CD4-positive, alpha-beta T cell treated with Interleukin-2 at 100 ng/mL for 4 hours (primary cell): ENCODE results near the gene TAX1BP1.
A peak's percentile ranks its signal among the peaks of the same experiment; 100 is the strongest.

ENCODE experiments used
- DNase-seq: peaks from one replicate; pipeline ENCODE4 v3.0.0-alpha.2; 2020; ENCODE audit warnings: low spot score

TAX1BP1 gene

GRCh38 chr7:27739909-27740448 is at the start of gene TAX1BP1:
TAX1BP1 (plus strand) TSS chr7:27740162; CDS start chr7:27748525, 8,363 bp downstream.
- DNase-seq: peak; percentile 94

- no peak for DNase-seq
These were observed 49.3 kb upstream of the TAX1BP1 start for GRCh38 chr7:27690649-27691048.

GRCh38 chr7:27693794-27694193 is 46.2 kb upstream of the TAX1BP1 start:
- DNase-seq: no peak

GRCh38 chr7:27695096-27695495 is 44.9 kb upstream of the TAX1BP1 start:
- no peak for DNase-seq

- peak; percentile 3 for DNase-seq
These were observed 42.0 kb upstream of the TAX1BP1 start for GRCh38 chr7:27697861-27698430.

GRCh38 chr7:27699751-27700150 is 40.2 kb upstream of the TAX1BP1 start:
- DNase-seq: no peak

GRCh38 chr7:27700501-27700900 is 39.5 kb upstream of the TAX1BP1 start:
- no peak for DNase-seq

- no peak for DNase-seq
These were observed 36.8 kb upstream of the TAX1BP1 start for GRCh38 chr7:27703181-27703580.

GRCh38 chr7:27704422-27705199 is 35.4 kb upstream of the TAX1BP1 start:
- DNase-seq: no peak

- DNase-seq: no peak
These were observed 34.8 kb upstream of the TAX1BP1 start for GRCh38 chr7:27705200-27705594.

- DNase-seq: no peak
These were observed 31.5 kb upstream of the TAX1BP1 start for GRCh38 chr7:27708485-27708884.

GRCh38 chr7:27709137-27710075 is 30.6 kb upstream of the TAX1BP1 start:
- no peak for DNase-seq

- no peak for DNase-seq
These were observed 27.7 kb upstream of the TAX1BP1 start for GRCh38 chr7:27712217-27712616.

GRCh38 chr7:27714831-27715444 is 25.0 kb upstream of the TAX1BP1 start:
- no peak for DNase-seq

GRCh38 chr7:27723085-27723484 is 16.9 kb upstream of the TAX1BP1 start:
- no peak for DNase-seq

GRCh38 chr7:27727058-27727457 is 12.9 kb upstream of the TAX1BP1 start:
- DNase-seq: no peak

GRCh38 chr7:27730112-27730511 is 9.8 kb upstream of the TAX1BP1 start:
- DNase-seq: no peak

GRCh38 chr7:27734583-27734982 is 5.4 kb upstream of the TAX1BP1 start:
- no peak for DNase-seq

- no peak for DNase-seq
These were observed 4.8 kb upstream of the TAX1BP1 start for GRCh38 chr7:27735165-27735564.

- no peak for DNase-seq
These were observed 4.1 kb upstream of the TAX1BP1 start for GRCh38 chr7:27735831-27736230.

GRCh38 chr7:27737178-27737577 is 2.8 kb upstream of the TAX1BP1 start:
- DNase-seq: no peak

- DNase-seq: no peak
These were observed 2.3 kb upstream of the TAX1BP1 start for GRCh38 chr7:27737616-27738015.
